Stimulated activated CD8-positive, alpha-beta memory T cell treated with anti-CD3 and anti-CD28 coated beads, Interleukin-15, amount 100 ng/mL, for 4 hours (primary cell): Measurements from ENCODE around the gene GJB2.

Experiments
- DNase-seq, 2 donors: peaks; one replicate each; pipeline ENCODE4 v3.0.0-alpha.2; 2020; ENCODE audit warnings: low read depth in 2 of 2

The GJB2 gene

GRCh38 chr13:20192158-20192835 lies 441 bp downstream of the GJB2 start:
- DNase-seq, result no peak

GRCh38 chr13:20191311-20192157 lies 1.2 kb downstream of the GJB2 start:
- no peak for DNase-seq

GRCh38 chr13:20190481-20191310 lies 2.0 kb downstream of the GJB2 start:
- no peak for DNase-seq

GRCh38 chr13:20190076-20190475 lies 2.7 kb downstream of the GJB2 start:
- no peak for DNase-seq

- DNase-seq, result no peak
These were observed 3.8 kb downstream of the GJB2 start for GRCh38 chr13:20188667-20189553.

GRCh38 chr13:20186771-20187170 lies 6.0 kb downstream of the GJB2 start:
- no peak for DNase-seq

GRCh38 chr13:20185366-20186056 lies 7.2 kb downstream of the GJB2 start:
- no peak for DNase-seq

- DNase-seq, result peak in 1 of 2 donors; percentile 18
These were observed 10.4 kb downstream of the GJB2 start for GRCh38 chr13:20182231-20182846.

GRCh38 chr13:20181188-20181587 lies 11.6 kb downstream of the GJB2 start:
- DNase-seq, result no peak

- DNase-seq, result no peak
These were observed 14.6 kb downstream of the GJB2 start for GRCh38 chr13:20178156-20178555.

- no peak for DNase-seq
These were observed 15.5 kb downstream of the GJB2 start for GRCh38 chr13:20177049-20177831.

- DNase-seq, result no peak
These were observed 16.7 kb downstream of the GJB2 start for GRCh38 chr13:20175907-20176652.

GRCh38 chr13:20175406-20175794 lies 17.3 kb downstream of the GJB2 start:
- no peak for DNase-seq

- DNase-seq, result peak; percentile 42 to 75
These were observed 17.9 kb downstream of the GJB2 start for GRCh38 chr13:20174656-20175405.

- DNase-seq, result no peak
These were observed 19.5 kb downstream of the GJB2 start for GRCh38 chr13:20173116-20173746.

GRCh38 chr13:20171364-20171763 lies 21.4 kb downstream of the GJB2 start:
- no peak for DNase-seq

- DNase-seq, result no peak
These were observed 21.8 kb downstream of the GJB2 start for GRCh38 chr13:20170921-20171320.
